Measurements from ENCODE around the gene TUBGCP6.

GRCh38 chr22:50243685-50244419, 971 bp downstream of the TUBGCP6 start:
- TF ChIP-seq EZH2 (IDR thresholded peaks at IDR 0.05; ENCODE audit: borderline replicate concordance, low read depth, low read length, poor library complexity, severe bottlenecking), result no peak
- no peak for TF ChIP-seq CTCF (conservative IDR thresholded peaks at IDR 0.05; ENCODE audit: low read depth, low read length)

Data from A673 (cell line).